Mucosa of gallbladder (tissue), 1 donor: ENCODE data around the gene CES2. TPM values are rescaled to one million over a fixed set of nuclear protein-coding genes. Genes with fewer than 3 reads are reported as not detected.
"Not testable (repeated sequence)": the region's sequence is repeated elsewhere in the genome, so short reads cannot be mapped to it uniquely, and the experiment has no call there.

Source experiments
- DNase-seq: peaks from one replicate; pipeline ENCODE4 v3.0.0-alpha.2; 2020; ENCODE audit warnings: low spot score
- total RNA-seq: library from RNA; stranded (reverse); gene quantifications from one replicate; pipeline ENCODE4 v1.2.1, GENCODE V29; 2021
- donor health status: DM: no; HTN: no; CAD: no.

Gene CES2
- total RNA-seq, 1 donor from 2014 or later, result 187 TPM

DNA sequence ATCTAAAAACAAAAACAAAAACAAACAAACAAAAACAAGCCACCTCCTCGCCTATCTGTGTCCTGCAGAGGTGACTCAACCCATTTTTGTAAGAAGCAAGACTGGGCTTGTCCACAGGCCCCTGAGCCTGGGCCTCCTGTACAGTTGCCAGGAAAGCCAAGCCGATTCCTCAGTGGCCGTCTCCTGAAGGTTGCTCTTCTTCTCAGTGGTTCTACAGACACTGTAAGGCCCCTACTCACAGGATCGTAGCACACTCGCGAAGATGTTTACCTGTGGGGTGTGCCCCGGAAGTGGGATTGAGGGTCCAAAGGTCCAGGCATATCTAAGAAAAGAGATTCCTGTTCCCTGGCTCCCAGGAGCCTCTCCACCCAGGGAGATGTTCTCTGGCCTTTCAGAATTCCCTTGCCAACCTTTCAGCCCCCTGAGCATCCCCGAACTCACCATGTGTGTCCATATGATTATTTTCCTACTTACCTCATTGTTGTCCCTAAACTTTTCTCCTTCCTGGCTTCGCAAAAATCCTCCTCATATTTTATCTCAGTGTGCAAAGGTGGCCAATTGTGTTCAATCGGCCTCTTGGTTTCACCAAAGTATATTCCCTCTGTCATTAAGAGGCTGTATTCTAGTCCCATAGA, 18.3 kb downstream of the CES2 start:
- DNase-seq, result no peak

DNA sequence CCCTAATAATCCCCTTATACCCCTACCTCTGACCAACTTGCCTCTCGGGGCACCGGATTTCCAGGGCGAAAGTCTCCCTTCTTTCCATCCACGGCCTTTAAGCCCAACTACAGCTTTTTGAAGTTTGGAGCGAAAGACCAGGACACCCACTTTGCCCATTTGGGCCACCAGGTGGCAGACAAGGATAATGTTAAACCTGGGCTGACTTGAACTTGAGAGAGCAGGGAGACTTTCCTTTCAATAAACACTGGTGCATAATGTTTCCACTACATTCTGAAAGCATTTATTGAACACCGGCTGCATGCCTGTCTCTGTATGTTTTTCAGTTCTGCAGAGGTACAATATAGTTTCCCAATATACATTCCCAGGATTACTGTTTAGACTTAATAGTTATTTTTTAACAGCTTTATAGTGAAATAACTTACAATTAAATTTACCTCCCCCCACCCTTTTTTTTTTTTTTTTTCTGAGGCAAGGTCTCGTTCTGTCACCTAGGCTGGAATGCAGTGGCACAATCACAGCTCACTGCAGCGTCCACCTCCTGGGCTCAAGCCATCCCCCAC, 18.9 kb downstream of the CES2 start:
- DNase-seq, result peak; percentile 84

DNA sequence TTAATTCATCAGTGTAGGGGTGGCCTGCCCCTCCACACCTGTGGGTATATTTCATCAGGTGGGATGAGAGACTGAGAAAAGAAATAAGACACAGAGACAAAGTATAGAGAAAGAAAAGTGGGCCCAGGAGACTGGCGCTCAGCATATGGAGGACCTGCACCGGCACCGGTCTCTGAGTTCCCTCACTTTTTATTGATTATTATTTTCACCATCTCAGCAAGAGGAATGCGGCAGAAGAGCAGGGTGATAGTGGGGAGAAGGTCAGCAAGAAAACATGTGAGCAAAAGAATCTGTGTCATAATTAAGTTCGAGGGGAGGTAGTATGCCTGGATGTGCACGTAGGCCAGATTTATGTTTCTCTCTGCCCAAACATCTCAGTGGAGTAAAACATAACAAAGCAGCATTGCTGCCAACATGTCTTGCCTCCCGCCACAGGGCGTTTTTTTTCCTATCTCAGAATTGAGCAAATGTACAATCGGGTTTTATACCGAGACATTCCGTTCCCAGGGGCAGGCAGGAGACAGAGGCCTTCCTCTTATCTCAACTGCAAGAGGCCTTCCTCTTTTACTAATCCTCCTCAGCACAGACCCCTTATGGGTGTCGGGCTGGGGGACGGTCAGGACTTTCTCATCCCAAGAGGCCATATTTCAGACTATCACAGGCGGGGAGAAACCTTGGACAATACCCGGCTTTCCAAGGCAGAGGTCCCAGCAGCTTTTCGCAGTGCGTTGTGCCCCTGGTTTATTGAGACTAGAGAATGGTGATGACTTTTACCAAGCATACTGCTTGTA, 20.2 kb downstream of the CES2 start:
- DNase-seq, result not testable (repeated sequence)

DNA sequence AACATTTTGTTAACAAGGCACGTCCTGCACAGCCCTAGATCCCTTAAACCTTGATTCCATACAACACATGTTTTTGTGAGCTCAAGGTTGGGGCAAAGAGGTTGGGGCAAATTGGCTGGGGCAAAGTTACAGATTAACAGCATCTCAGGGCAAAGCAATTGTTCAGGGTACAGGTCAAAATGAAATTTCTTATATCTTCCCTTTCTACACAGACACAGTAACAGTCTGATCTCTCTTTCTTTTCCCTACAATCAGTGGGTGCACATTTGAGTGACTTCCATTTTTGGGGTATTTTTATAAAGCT, 20.8 kb downstream of the CES2 start:
- not testable (repeated sequence) for DNase-seq

DNA sequence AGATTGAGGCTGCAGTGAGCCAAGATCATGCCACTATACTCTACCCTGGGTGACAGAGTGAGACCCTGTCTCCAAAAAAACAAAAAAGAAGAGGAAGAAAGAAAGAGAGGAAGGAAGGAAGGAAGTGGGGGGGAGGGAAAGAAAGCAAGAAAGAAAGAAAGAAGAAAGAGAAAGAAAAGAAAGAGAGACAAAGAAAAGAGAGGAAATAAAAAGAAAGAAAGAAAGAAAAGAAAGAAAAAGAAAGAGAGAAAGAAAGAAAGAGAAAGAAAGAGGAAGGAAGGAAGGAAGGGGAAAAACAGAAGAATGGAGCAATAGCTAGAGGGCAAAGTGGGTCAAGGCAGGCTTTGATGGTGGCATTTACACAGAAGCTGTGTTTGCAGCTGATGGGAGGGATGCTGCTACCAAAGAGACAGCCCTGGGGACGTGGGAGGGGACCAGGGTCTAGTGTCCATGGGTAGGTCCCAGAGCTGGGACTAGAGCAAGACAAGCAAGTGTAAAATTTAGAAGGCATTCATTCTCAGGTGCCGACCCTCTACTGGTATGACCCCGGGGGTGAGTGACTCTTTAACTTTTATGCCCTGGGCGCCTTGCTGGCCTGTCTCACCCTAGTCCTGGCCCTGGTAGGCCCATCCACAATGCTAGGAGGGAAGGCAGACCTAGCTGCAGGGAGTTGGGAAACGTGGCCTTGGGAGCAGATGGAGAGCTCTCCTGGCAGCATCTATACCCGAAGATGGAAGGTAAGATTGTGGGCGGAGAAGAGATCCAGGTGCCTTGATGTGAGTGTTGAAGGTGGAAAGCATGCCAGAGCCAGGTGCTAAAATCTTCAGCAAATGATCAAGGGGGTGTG, 23.8 kb downstream of the CES2 start:
- DNase-seq, result no peak

DNA sequence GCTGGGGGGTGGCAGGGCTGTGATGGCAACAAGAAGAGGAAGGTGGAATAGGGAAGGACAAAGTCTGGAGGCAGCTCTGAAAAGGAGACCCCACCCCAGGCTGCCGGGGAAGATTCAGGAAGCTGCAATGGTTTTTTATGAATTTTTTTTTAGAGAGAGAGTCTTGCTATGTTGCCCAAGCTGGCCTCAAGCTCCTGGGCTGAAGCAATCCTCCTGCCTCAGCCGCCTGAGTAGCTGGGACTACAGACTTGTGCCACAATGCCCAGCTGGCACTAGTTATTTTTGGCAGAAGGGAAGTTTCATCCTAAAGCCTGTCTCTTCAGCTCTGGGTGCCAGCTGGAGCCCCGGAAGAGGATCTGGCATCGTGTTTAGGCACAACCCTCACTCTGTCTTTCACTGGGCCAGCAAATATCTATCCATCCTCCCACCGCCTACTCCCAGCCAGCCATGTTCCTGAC, 24.4 kb downstream of the CES2 start:
- DNase-seq, result no peak

DNA sequence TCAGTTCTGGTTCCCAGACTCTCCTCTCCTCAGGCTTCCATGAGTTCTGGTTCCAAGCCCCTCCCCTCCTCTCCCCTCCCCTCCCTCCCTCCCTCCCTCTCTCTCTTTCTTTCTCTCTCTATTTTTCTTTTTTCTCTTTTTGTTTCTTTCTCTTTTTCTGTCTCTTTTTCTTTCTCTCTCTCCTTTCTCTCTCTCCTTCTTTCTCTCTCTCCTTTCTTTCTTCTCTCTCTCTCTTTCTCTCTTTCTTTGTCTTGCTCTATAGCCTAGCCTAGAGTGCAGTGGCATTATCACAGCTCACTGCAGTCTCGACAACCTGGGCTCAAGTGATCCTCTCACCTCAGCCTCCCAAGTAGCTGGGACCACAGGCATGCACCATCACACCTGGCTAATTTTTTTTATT, 25.0 kb downstream of the CES2 start:
- DNase-seq, result no peak

DNA sequence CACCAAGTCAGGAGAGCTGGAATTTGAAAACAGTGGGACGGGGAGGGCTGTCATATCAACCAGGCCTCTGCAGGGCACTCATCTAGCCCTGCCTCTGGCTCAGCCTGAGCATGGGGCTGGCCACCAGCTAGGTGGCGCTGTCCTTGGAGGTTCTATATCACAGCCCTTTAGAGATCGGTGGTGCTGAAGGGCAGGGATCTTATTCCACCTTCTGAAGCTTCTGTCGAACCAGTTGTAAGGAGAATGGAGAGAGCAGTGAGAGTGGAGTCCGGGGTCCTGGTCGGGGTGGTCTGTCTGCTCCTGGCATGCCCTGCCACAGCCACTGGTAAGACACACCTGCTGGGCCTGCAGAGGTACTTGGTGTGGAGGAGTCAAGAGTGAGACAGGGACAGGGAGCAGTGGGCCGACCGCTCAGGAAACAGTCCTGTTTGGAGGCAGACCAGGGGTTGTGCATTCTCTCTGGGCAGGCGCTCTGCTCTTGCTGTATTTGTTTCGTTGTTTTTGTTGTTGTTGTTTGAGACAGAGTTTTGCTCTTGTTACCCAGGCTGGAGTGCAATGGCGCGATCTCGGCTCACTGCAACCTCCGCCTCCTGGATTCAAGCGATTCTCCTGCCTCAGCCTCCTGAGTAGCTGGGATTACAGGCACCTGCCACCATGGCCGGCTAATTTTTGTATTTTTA, 25.9 kb downstream of the CES2 start, which contains the start of gene CES3:
Gene CES3, plus strand, starts transcription at position 202 of the 680 bp plus-strand sequence. Its CDS starts 42 bp downstream, at position 244.
- no peak for DNase-seq

DNA sequence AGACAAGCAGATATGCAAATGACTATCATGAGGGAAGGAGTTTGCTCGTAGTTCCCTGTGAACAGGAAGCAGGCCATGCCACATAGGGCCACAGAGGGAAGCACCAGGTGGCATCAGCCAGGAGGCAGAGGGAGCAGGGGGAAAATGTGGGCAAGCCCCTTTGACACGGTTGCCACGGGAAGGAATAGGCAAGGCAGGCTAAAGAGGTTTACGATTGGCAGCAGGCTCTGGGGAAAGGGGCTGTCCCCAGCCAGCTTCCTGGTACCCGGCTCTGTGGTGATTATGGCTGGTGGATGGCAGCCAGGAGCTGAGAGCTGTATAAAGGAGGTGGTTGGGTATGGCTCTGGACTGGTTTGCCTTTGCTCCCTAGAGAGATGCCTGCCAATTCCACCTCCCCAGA, 26.6 kb downstream of the CES2 start:
- DNase-seq, result peak; percentile 83

DNA sequence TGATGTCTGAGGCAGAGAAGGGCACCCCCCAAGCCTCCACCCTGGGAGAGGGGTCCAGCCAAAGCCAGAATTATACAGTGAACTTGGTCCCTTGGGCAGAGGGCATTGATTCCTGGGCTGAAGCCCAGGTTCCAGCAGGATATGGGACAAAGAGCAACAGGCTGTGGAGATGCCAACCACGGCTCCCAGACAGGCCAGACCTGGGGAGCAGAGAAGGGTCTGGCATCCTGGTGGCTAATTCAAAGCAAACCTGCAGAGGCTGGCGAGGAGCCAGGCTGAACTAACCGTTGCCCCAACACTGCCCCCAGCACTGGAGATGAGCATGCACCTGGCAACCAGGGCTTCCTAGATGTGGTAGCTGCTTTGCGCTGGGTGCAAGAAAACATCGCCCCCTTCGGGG, 28.7 kb downstream of the CES2 start:
- DNase-seq, result peak; percentile 58

DNA sequence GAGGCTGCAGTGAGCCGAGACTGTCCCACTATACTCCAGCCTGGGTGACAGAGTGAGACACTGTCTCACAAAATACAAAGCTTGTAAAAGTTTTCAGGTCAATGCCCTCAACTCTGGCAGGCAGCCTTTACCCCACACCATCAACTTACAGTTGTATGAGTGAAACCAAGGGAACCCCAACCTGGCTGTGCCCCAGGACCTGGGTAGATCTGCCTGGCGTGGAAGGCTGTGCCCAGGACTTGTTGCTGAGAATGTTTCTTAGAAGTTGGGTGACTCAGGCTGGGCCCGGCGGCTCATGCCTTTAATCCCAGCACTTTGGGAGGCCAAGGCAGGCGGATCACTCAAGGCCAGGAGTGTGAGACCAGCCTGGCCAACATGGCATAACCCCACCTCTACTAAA, 33.5 kb downstream of the CES2 start:
- no peak for DNase-seq

DNA sequence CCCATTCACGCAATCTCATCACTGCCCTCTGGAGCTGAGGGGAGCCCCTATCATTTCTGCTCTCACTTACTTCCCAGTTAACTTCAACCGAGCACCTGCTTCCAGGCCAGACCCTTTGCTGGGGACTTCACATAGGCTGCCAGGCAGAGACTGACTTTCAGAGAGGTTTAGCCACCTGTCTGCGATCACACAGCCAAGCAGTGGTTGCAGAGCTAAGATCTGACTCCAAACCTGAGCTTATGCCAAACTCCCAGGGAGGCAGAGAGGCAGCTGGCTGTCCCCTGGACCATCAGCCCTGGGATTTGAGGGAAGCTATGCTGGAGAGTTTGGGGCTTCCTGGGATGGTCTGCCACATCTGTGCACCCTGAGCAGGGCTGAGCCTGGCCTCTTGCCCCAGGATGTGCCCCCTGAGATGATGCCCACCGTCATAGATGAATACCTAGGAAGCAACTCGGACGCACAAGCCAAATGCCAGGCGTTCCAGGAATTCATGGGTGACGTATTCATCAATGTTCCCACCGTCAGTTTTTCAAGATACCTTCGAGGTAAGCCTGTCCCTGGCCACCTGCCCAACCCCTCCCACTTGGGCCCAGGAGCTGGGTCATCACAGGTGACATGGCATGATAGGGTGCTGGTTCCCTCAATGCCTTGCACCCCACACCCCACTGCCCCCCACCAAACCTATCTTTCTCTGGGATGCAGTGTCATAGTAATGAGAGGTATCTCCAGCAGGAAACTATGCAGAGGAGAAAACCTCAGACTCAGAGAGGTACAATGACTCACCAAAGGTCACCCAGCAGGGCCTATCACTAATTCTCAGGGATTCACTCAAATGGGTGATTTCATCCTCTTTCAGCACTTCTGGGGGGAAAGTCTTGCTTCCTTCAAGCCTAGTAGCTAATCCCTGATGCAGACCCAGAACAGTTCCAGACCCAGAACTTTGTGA, 35.7 kb downstream of the CES2 start:
- no peak for DNase-seq

DNA sequence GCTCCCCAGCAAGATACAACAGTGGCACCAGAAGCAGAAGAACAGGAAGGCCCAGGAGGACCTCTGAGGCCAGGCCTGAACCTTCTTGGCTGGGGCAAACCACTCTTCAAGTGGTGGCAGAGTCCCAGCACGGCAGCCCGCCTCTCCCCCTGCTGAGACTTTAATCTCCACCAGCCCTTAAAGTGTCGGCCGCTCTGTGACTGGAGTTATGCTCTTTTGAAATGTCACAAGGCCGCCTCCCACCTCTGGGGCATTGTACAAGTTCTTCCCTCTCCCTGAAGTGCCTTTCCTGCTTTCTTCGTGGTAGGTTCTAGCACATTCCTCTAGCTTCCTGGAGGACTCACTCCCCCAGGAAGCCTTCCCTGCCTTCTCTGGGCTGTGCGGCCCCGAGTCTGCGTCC, 37.7 kb downstream of the CES2 start:
- no peak for DNase-seq

DNA sequence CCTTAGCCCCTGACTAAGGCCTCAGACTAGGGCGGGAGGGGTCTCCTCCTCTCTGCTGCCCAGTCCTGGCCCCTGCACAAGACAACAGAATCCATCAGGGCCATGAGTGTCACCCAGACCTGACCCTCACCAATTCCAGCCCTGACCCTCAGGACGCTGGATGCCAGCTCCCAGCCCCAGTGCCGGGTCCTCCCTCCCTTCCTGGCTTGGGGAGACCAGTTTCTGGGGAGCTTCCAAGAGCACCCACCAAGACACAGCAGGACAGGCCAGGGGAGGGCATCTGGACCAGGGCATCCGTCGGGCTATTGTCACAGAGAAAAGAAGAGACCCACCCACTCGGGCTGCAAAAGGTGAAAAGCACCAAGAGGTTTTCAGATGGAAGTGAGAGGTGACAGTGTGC, 38.4 kb downstream of the CES2 start:
- no peak for DNase-seq

DNA sequence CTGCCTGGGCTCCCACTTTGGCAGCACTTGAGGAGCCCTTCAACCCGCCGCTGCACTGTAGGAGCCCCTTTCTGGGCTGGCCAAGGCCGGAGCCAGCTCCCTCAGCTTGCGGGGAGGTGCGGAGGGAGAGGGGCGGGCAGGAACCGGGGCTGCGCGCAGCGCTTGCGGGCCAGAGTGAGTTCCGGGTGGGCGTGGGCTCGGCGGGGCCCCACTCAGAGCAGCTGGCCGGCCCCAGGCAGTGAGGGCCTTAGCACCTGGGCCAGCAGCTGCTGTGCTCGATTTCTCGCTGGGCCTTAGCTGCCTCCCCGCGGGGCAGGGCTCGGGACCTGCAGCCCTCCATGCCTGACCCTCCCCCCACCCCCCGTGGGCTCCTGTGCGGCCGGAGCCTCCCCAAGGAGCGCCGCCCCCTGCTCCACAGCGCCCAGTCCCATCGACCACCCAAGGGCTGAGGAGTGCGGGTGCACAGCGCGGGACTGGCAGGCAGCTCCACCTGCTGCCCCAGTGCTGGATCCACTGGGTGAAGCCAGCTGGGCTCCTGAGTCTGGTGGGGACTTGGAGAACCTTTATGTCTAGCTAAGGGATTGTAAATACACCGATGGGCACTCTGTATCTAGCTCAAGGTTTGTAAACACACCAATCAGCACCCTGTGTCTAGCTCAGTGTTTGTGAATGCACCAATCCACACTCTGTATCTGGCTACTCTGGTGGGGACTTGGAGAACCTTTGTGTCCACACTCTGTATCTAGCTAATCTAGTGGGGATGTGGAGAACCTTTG, 39.0 kb downstream of the CES2 start:
- DNase-seq, result not testable (repeated sequence)

DNA sequence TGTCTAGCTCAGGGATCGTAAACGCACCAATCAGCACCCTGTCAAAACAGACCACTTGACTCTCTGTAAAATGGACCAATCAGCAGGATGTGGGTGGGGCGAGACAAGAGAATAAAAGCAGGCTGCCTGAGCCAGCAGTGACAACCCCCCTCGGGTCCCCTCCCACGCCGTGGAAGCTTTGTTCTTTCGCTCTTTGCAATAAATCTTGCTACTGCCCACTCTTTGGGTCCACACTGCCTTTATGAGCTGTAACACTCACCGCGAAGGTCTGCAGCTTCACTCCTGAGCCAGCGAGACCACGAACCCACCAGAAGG, 39.6 kb downstream of the CES2 start:
- not testable (repeated sequence) for DNase-seq

DNA sequence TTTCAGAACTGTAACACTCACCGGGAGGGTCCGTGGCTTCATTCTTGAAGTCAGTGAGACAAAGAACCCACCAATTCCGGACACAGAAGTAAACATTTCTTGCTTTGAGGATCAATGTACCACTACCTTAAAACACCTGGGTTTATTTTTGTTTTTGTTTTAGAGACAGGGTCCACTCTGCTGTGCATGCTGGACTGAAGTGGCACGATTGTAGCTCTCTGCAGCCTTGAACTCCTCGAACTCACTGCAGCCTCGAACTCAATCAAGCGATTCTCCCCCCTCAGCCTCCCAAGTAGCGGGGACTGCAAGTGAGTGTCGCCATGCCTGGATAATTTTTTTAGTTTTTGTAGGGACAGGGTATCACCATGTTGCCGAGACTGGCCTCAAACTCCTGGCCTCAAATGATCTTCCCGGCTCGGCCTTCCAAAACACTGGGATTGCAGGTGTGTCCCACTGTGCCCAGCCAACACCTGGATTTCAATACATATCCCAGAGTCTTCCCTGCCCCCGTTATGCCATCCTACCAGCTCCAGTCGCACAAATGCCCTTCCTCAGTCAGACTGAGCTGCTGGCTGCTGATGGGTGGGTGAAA, 40.1 kb downstream of the CES2 start:
- no peak for DNase-seq

DNA sequence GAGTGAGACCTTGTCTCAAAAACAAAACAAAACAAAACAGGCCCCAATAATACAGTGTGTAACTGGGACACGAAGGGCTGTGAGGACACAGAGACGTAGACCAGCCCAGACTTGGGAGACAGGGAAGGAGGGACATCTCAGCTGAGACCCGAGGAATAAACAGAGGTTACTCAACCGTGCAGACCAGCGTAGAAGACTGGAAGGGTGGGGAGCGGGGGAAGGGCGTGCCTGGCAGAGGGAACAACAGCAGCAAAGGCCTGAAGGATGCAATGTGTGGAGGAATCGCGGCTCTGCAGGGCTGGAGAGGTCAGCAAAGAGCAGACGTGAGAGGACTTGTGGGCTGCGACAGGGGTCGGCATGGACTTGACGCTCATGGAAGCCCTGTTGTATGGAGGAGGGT, 41.4 kb downstream of the CES2 start:
- no peak for DNase-seq

DNA sequence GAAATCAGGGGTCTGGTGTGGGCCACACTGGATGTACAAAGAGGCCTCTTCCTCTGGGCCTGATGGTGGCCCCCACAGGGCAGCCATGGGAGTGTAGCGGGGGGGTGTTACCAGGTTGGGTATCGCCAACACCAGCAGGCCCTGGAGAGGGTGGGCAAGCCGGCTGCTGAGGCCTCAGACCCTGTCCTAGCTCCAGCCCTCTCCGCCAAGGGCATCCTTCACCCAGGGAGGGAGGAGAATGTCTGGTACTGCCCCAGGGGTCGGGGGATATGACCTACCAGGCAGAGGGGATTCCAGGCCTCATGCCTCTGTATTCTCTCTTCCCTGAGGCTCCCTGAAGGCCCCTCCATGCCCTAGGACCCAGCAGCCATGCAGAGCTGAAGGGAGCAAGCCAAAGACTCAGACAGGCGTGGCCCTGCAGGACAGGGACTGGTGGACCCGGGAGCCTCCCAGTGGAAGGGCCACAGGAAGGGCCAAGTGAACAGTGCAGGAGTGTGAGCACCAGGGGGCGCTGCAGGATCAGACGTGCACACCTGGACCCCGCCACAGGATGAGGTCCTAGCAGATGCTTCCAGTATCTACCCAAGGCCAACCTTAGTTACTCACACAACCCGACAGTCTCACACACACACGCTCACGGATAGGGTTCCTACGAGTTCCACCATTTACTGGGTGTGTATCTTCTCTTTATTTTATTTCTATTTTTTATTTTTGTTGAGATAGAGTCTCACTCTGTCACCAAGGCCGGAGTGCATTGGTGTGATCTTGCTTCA, 42.2 kb downstream of the CES2 start:
- peak; percentile 89 for DNase-seq
